Gastrocnemius medialis (tissue), 4 donors: Measurements from ENCODE around the gene PTPRJ. TPM values are rescaled to one million over a fixed set of nuclear protein-coding genes. Genes with fewer than 3 reads are reported as not detected.

Experiments
- ATAC-seq, 2 donors: fragments of 150-250 bp; one replicate each; pipeline ENCODE4 v1.9.1; 2016
- DNase-seq, 2 donors: peaks; one replicate each; pipeline ENCODE4 v3.0.0-alpha.2; 2019
- H3K27ac ChIP-seq, 4 donors: fragments of 200-600 bp; sonication (generic); 1 replicate in 1 of 4; 2 replicates in 3 of 4; pipeline ENCODE4 v1.5.1; 2016 to 2018; ENCODE audit warnings: mild to moderate bottlenecking in 2 of 4, moderate library complexity in 1 of 4
- H3K27me3 ChIP-seq, 3 donors: fragments of 200-600 bp; sonication (generic) in 2 of 3; 1 replicate in 1 of 3; 2 replicates in 2 of 3; pipeline versions ENCODE4 v1.5.1 to v1.6.0; 2016 to 2019; ENCODE audit warnings: mild to moderate bottlenecking in 1 of 3, moderate library complexity in 1 of 3
- H3K36me3 ChIP-seq, 2 donors: fragments of 200-600 bp; sonication (generic) in 1 of 2; one replicate each; pipeline ENCODE4 v1.5.1; 2017 to 2018
- H3K4me1 ChIP-seq, 2 donors: fragments of 200-600 bp; sonication (generic) in 1 of 2; one replicate each; pipeline ENCODE4 v1.5.1; 2016 to 2017; ENCODE audit warnings: mild to moderate bottlenecking in 2 of 2
- H3K4me3 ChIP-seq, 4 donors: fragments of 200-600 bp; sonication (generic) in 3 of 4; 1 replicate in 1 of 4; 2 replicates in 3 of 4; pipeline ENCODE4 v1.5.1; 2016 to 2019; ENCODE audit warnings: mild to moderate bottlenecking in 2 of 4
- H3K9me3 ChIP-seq, 3 donors: fragments of 200-600 bp; sonication (generic) in 2 of 3; 1 replicate in 1 of 3; 2 replicates in 2 of 3; pipeline ENCODE4 v1.5.1; 2016 to 2019
- CTCF ChIP-seq, 5 experiments: fragments of 450-650 bp in 3 of 5; fragments of 200-600 bp in 2 of 5; sonication (generic) in 2 of 5; IDR thresholded peaks in 4 of 5; conservative IDR thresholded peaks in 1 of 5; 1 replicate in 4 of 5; 2 replicates in 1 of 5; pipeline ENCODE4 v1.5.1; 2016 to 2019; ENCODE audit warnings: antibody characterized with exemption in 5 of 5, mild to moderate bottlenecking in 3 of 5, moderate library complexity in 3 of 5
- POLR2A ChIP-seq, 2 donors: fragments of 450-650 bp; IDR thresholded peaks; one replicate each; pipeline ENCODE4 v1.6.1; 2017; ENCODE audit warnings: antibody characterized with exemption in 2 of 2, mild to moderate bottlenecking in 2 of 2, moderate library complexity in 2 of 2
- in situ Hi-C, 4 donors: fragments of 200-750 bp; cut with MboI; loops; one replicate each; pipeline versions ENCODE4 v1.15.0 to v1.8.0; 2017; ENCODE audit warnings: low sequenced_read_pairs in 4 of 4
- intact Hi-C: fragments of 100-400 bp; cut with DNase I; formaldehyde crosslinking; loops from one replicate; pipeline ENCODE4 v1.15.1; 2023; ENCODE audit warnings: low total_unique reads
- total RNA-seq, 4 donors: library from RNA; depleted of rRNA; stranded (reverse); fragments of >200 nt; gene quantifications; one replicate each; pipeline versions ENCODE4 v1.1.0 to v1.2.3, GENCODE V29; 2016

PTPRJ gene
- total RNA-seq, 4 donors from 2014 or later = 5.4 to 9.0 (median 5.6) TPM

GRCh38 chr11:48165426-48165825 lies 185.1 kb downstream of the PTPRJ start:
- in situ Hi-C loops = no loop called here
- DNase-seq = no peak
- Histone ChIP-seq H3K9me3 (no peaks in the 10 kb centered on the region), H3K4me3 (no peak overlapping the region), H3K27me3 (no peaks in the 10 kb centered on the region), H3K4me1 (peaks cover 0 to 4% of the 10 kb centered on the region in 2 donors), H3K27ac (no peak overlapping the region), H3K36me3 (no peaks in the 10 kb centered on the region)
- intact Hi-C loops = no loop called here
- TF ChIP-seq CTCF (IDR thresholded peaks at IDR 0.05 in 4 of 5, conservative IDR thresholded peaks at IDR 0.05 in 1 of 5) (no peak), POLR2A (IDR thresholded peaks at IDR 0.05) (no peak)
- no peak for ATAC-seq

DNA sequence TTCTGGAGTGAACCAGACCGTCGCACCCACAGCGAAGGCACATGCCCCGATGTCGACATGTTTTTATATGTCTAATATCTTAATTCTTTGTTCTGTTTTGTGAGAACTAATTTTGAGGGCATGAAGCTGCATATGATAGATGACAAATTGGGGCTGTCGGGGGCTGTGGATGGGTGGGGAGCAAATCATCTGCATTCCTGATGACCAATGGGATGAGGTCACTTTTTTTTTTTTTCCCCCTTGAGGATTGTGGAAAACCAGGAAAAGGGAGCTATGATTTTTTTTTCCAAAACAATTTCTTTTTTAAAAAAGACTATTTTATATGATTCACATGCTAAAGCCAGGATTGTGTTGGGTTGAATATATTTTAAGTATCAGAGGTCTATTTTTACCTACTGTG lies 187.0 kb downstream of the PTPRJ start:
- in situ Hi-C loops = no loop called here
- TF ChIP-seq POLR2A (IDR thresholded peaks at IDR 0.05) = no peak
- TF ChIP-seq CTCF (IDR thresholded peaks at IDR 0.05 in 4 of 5, conservative IDR thresholded peaks at IDR 0.05 in 1 of 5) = no peak

GRCh38 chr11:48168815-48169214 lies 188.5 kb downstream of the PTPRJ start:
- in situ Hi-C loops = no loop called here
- no peaks in the 10 kb centered on the region for H3K36me3 ChIP-seq
- H3K9me3 ChIP-seq = no peaks in the 10 kb centered on the region
- DNase-seq = no peak
- no peak for ATAC-seq
- H3K4me1 ChIP-seq = peaks cover 0 to 4% of the 10 kb centered on the region in 2 donors
- intact Hi-C loops = no loop called here
- H3K4me3 ChIP-seq = no peak overlapping the region
- TF ChIP-seq CTCF (IDR thresholded peaks at IDR 0.05 in 4 of 5, conservative IDR thresholded peaks at IDR 0.05 in 1 of 5) (no peak), POLR2A (IDR thresholded peaks at IDR 0.05) (no peak)
- H3K27ac ChIP-seq = no peak overlapping the region
- H3K27me3 ChIP-seq = no peaks in the 10 kb centered on the region

More for the DNA sequence above, 187.0 kb downstream of the PTPRJ start:
- DNase-seq (no peak), ATAC-seq (no peak)
- H3K27me3 ChIP-seq = no peaks in the 10 kb centered on the region
- H3K36me3 ChIP-seq = no peaks in the 10 kb centered on the region
- intact Hi-C loops = no loop called here
- no peak overlapping the region for H3K4me3 ChIP-seq
- peaks cover 0 to 4% of the 10 kb centered on the region in 2 donors for H3K4me1 ChIP-seq
- no peak overlapping the region for H3K27ac ChIP-seq
- H3K9me3 ChIP-seq = no peaks in the 10 kb centered on the region

GRCh38 chr11:48169259-48169658 lies 188.9 kb downstream of the PTPRJ start:
- DNase-seq (no peak), ATAC-seq (no peak)
- Histone ChIP-seq H3K27me3 (no peaks in the 10 kb centered on the region), H3K4me1 (peaks cover 0 to 4% of the 10 kb centered on the region in 2 donors), H3K4me3 (no peak overlapping the region), H3K27ac (no peak overlapping the region), H3K9me3 (no peaks in the 10 kb centered on the region), H3K36me3 (no peaks in the 10 kb centered on the region)
- in situ Hi-C loops (no loop called here), intact Hi-C loops (no loop called here)
- no peak for TF ChIP-seq POLR2A (IDR thresholded peaks at IDR 0.05)
- TF ChIP-seq CTCF (IDR thresholded peaks at IDR 0.05 in 4 of 5, conservative IDR thresholded peaks at IDR 0.05 in 1 of 5) = no peak

DNA sequence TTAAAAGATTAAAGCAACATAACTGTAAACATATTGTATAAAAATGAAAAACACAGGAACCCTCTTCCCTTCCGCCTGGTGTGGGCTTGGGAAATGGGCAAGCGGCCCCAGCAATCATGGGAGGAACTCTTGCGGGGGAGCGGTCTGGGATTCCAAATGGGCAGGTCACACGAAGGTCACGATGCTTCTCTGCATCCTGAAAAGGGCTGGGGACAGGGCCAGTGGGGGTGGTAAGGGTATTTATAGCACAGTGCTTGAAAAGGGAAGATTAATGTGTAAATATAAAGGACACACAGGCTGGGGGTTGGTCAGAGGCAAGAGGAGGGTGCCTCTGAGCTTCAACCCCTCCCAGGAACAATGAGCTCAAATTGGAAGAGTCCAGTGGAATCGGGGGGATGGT lies 189.4 kb downstream of the PTPRJ start:
- Histone ChIP-seq H3K9me3 (no peaks in the 10 kb centered on the region), H3K27ac (no peak overlapping the region), H3K4me3 (no peak overlapping the region), H3K27me3 (no peaks in the 10 kb centered on the region), H3K36me3 (no peaks in the 10 kb centered on the region), H3K4me1 (peaks cover 0 to 4% of the 10 kb centered on the region in 2 donors)
- DNase-seq (no peak), ATAC-seq (no peak)
- intact Hi-C loops (no loop called here), in situ Hi-C loops (no loop called here)
- TF ChIP-seq CTCF (IDR thresholded peaks at IDR 0.05 in 4 of 5, conservative IDR thresholded peaks at IDR 0.05 in 1 of 5) = no peak
- TF ChIP-seq POLR2A (IDR thresholded peaks at IDR 0.05) = no peak
